Activated CD8-positive, alpha-beta memory T cell treated with anti-CD3 and anti-CD28 coated beads for 36 hours (primary cell): ENCODE data around the gene CPNE7. TPM values are rescaled to one million over a fixed set of nuclear protein-coding genes. Genes with fewer than 3 reads are reported as not detected.

Experiments used
- CTCF ChIA-PET: fragments of 350-600 bp; sonication (Branson Sonifier 250); formaldehyde crosslinking; loops from one replicate; lab custom pipeline; 2021; ENCODE audit warnings: antibody characterized with exemption; lab: Charles Lee
- POLR2A ChIA-PET: fragments of 350-600 bp; sonication (Branson Sonifier 250); formaldehyde crosslinking; loops from one replicate; lab custom pipeline; 2021; ENCODE audit warnings: antibody characterized with exemption; lab: Charles Lee
- total RNA-seq, 2 experiments: library from RNA; stranded (reverse); gene quantifications; one replicate each; pipeline ENCODE4 v1.2.3, GENCODE V29; 2021

Gene CPNE7
- total RNA-seq, 2 experiments from 2014 or later: 5.6 to 7.0 TPM

- ChIA-PET CTCF (no interaction called here), POLR2A (no interaction called here)
These were observed 28.3 kb upstream of the CPNE7 start for GRCh38 chr16:89547291-89547690.

GRCh38 chr16:89547860-89548259 lies 27.7 kb upstream of the CPNE7 start:
- ChIA-PET POLR2A (no interaction called here), CTCF (no interaction called here)

DNA sequence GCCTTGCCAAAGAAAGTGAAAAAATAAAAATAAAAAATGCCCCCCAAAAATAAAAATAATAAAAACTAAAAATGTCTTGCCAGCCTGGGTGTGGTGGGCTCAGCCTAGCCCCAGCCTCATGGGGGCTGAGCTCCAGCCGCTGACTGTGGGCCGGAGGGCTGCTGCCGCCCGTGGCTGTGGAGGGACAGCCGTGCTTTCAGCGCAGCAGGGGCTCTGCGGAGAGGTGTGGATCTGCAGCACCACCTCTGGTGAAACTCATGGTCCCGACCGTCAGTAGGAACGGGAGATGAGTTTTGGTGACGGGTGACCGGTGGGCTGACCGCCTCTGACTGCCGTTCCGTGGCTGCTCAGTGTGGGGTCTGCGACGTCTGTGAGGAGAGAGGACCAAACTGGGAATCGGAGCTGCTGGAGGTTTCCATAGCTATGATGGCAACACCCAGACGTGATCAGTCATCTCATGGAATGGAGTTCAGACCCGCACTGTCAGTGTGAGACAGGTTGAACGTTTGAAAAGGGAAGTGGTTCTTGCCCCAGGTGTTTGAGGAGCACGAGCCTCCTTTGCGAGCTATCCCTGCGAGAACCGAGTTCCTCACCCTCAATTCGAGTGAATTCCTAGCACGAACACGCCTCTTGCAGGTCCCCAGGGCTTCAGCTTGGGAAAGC lies 27.1 kb upstream of the CPNE7 start:
- POLR2A ChIA-PET: no interaction called here
- CTCF ChIA-PET: interaction anchor here (1.5 kb wide), 1 partner anchor 11 kb away, joined by 5 read pairs; no protein-coding TSS in a partner anchor

DNA sequence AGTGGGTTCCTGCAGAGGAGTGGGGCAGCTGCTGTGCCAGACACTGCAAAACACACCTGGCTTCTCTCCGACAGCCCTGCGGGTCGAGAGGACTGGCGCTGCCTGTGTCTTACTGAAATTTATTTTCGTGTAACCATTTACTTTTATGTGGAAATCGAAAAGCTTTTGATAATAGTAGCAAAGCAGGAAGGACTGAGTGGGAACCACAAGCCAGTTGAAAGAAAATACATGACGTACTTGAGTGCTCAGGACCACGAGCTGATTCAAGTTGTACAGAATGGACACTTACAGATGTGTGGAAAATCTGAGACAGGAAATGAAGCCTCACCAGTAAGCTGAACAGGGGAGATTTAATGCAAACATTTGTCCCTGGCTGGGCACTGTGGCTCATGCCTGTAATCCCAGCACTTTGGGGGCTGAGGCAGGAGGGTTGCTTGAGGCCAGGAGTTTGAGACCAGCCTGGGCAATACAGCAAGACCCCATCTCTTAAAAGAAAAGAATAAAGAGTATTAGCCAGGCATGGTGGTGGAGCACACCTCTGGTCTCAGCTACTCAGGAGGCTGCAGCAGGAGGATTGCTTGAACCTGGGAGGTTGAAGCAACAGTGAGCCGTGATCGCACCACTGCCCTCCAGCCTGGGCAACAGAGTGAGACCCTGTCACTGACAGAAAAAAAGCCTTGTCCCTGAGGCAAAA lies 26.4 kb upstream of the CPNE7 start:
- CTCF ChIA-PET: interaction anchor here (0.8 to 1.5 kb wide), 3 partner anchors 9 to 25 kb away, joined by 3 to 5 read pairs (median 3); no protein-coding TSS in a partner anchor
- POLR2A ChIA-PET: no interaction called here

DNA sequence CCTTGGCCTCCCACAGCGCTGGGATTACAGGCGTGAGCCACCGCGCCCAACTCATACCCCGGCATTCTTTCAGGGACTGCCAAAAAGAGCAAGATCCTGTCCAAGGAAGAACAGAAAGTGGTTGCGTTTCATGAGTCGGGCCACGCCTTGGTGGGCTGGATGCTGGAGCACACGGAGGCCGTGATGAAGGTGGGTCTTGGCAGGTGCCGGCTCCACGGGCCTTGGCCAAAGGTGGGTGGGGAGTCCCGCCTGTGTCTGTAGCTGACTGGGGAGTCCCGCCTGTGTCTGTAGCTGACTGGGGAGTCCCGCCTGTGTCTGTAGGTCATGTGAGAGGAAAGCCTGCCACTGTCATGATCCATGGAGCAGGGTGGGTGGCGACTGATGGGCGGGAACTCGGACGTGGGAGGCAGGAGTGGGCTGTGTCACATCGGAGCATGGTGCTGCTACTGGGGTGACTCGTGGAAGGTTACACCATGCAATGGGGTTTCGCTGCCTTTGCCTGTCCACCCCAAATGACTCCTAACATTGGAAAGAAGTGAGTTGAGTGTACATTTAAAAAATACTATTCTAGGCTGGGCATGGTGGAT lies 25.0 kb upstream of the CPNE7 start:
- CTCF ChIA-PET: no interaction called here
- POLR2A ChIA-PET: interaction anchor here (0.6 kb wide), 1 partner anchor 9 kb away, joined by 3 read pairs; no protein-coding TSS in a partner anchor

DNA sequence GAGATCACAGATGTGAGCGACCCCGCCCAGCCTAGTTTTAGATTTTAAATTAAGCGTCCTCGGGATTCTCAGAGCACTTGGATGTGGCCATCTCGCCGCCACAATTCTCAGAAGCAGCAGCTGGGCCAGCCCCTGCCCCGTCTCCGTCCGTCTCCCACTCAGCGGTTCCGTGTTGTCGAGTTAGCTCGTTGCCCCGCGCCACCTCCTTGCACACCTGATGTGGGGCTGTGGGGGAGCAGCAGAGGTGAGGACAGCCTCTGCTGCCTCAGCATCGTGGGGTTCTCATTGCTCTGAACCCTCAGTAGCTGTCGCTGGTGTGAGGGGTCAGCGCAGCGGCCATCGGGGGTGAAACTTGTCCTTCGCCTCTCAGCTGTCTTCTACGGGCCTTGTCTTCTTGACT lies 23.2 kb upstream of the CPNE7 start:
- ChIA-PET CTCF (no interaction called here), POLR2A (no interaction called here)

- ChIA-PET POLR2A (no interaction called here), CTCF (no interaction called here)
These were observed 22.6 kb upstream of the CPNE7 start for GRCh38 chr16:89552913-89553312.

DNA sequence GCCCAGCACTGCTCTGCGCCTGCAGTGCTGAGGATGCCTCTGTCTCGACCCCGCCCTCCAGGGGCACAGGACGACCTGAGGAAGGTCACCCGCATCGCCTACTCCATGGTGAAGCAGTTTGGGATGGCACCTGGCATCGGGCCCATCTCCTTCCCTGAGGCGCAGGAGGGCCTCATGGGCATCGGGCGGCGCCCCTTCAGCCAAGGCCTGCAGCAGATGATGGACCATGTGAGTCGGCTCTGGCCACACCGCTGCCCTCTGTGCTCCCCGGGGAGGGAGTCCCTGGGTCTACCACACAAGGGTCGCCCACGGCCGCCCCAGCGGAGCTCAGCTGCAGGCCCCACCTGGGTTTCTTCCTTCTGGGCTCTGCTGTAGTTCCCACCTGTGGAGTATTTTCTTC lies 21.8 kb upstream of the CPNE7 start:
- CTCF ChIA-PET: no interaction called here
- POLR2A ChIA-PET: no interaction called here

- CTCF ChIA-PET: no interaction called here
These were observed 21.2 kb upstream of the CPNE7 start for GRCh38 chr16:89554343-89554742.

DNA sequence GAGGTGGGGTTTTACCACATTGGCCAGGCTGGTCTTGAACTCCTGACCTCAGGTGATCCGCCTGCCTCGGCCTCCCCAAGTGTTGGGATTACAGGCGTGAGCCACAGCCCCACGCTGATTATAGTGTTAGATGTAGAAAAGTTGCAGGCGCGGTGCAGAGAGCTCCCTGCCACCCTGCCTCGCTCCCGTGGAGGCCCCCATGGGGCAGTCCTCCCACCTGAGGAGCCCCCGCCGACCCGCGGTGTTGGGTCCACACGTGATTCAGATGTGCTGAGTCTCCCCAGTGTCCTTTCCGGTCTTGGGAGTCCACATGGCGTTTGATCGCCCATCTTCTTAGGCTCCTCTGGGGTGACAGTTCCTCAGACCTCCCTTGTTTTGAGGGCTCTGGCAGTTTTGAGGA lies 20.3 kb upstream of the CPNE7 start:
- ChIA-PET CTCF (interaction anchor here (1.0 kb wide), 1 partner anchor 10 kb away, joined by 3 read pairs; no protein-coding TSS in a partner anchor), POLR2A (interaction anchor here (0.6 kb wide), 1 partner anchor 128 kb away, joined by 3 read pairs; no protein-coding TSS in a partner anchor)

More at GRCh38 chr16:89554343-89554742, 21.2 kb upstream of the CPNE7 start:
- POLR2A ChIA-PET: interaction anchor here (0.7 kb wide), 1 partner anchor 10 kb away, joined by 7 read pairs; no protein-coding TSS in a partner anchor

DNA sequence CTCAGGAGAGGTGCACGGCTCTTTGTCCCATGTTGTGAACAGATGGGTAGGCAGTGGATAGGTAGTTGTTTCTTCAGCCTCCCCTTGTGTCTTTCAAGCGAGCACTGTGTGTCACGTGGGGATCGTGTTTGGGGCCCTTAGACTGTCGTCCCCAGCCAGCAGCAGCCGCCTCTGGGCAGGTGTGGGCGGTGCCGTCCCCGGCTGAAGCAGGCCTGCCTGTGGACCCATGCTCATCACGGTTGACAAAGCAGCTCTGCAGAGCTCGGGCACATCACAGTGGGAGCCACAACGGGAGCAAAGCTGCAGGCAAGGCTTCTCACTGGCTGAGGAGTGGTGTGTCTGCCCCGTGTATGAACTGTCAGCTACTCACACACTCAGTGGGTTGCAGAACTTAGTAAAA lies 19.8 kb upstream of the CPNE7 start:
- ChIA-PET CTCF (interaction anchor here (1.0 kb wide), 1 partner anchor 10 kb away, joined by 3 read pairs; no protein-coding TSS in a partner anchor), POLR2A (no interaction called here)

DNA sequence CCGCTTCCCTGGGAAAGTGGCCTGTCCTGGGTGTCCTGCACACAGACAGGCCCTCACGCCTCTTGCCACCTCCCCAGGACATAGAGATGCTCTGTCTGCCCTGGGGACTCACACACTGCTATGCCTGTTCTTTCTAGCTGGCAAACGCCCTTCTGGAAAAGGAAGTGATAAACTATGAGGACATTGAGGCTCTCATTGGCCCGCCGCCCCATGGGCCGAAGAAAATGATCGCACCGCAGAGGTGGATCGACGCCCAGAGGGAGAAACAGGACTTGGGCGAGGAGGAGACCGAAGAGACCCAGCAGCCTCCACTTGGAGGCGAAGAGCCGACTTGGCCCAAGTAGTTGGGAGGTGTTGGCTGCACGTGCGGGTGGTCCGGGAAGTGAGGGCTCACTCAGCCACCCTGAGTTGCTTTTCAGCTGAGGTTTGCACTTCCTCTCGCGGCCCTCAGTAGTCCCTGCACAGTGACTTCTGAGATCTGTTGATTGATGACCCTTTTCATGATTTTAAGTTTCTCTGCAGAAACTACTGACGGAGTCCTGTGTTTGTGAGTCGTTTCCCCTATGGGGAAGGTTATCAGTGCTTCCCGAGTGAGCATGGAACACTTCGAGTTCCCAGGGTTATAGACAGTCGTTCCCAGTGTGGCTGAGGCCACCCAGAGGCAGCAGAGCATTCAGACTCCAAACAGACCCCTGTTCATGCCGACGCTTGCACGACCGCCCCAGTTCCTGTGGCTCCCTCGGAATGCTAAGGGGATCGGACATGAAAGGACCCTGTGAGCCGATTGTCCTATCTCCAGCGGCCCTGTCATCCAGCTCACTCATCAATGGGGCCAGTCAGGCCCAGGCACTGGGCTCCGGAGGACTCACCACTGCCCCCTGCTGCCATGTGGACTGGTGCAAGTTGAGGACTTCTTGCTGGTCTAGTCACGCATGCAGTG lies 18.5 kb upstream of the CPNE7 start:
- POLR2A ChIA-PET: no interaction called here
- CTCF ChIA-PET: interaction anchor here (0.8 to 1.0 kb wide), 2 partner anchors 7 to 242 kb away, joined by 3 read pairs; no protein-coding TSS in a partner anchor

DNA sequence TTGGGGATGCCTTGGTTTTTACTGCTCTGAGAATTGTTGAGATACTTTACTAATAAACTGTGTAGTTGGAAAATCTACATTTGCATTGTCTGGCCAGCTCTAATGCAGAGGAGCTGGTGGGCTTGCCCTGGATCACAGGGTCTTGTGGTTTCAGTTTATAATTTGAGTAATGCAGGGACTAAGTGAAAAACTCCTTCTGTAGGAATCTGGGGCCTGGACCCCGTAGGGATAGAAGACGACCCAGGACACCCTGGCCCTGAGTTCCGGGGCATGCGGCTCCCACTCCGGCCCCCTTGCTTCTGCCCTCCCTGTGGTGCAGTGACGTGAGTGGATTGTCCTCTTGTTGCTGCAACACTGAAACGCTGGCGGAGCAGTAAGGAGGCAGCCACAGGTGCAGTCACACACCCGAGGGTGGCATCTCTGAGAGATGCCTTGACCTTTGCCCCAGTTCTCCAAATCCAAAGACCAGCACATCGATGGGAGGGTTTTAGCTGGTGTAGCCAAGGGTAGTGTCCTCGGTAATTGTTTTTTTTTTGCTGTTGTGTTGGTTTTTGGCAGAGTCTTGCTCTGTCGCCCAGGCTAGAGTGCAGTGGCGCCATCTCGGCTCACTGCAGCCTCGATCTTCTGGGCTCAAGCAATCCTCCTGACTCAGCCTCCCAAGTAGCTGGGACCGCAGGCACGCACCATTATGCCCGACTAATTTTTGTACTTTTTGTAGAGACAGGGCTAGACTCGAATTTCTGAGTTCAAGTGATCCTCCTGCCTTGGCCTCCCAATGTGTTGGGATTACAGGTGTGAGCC lies 17.7 kb upstream of the CPNE7 start:
- CTCF ChIA-PET: interaction anchor here (0.5 to 1.0 kb wide), 3 partner anchors 8 to 243 kb away, joined by 3 read pairs; no protein-coding TSS in a partner anchor
- POLR2A ChIA-PET: no interaction called here

GRCh38 chr16:89560378-89561141 lies 15.0 kb upstream of the CPNE7 start, which contains the start of gene RPL13:
TSS of gene RPL13 (plus strand) at chr16:89560682. CDS start at chr16:89560960, 278 bp downstream.
- ChIA-PET CTCF (no interaction called here), POLR2A (no interaction called here)

DNA sequence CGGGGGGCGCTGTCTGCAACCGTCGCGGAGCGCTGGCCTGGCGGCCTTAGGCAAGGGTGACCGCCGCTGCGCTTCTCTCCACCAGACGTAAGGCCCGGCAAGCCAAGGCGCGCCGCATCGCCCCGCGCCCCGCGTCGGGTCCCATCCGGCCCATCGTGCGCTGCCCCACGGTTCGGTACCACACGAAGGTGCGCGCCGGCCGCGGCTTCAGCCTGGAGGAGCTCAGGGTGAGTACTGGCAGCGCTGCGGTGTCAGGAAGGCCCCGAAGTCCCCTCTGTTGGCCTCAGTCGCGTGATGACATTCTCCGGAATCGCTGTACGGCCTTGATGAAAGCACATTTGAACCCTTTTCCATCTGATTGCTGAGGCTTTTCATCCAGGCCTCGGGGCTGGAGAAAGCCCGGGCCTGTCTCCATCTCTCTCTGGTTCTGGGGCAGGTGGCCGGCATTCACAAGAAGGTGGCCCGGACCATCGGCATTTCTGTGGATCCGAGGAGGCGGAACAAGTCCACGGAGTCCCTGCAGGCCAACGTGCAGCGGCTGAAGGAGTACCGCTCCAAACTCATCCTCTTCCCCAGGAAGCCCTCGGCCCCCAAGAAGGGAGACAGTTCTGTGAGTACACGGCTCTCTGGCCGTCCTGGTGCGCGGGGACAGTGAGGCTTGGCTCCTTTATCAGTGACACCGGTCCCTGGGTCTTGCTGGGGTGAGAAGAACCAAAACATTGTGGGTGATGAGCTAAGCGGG lies 14.2 kb upstream of the CPNE7 start:
- POLR2A ChIA-PET: interaction anchor here (1.1 to 1.5 kb wide), 2 partner anchors 54 to 73 kb away, joined by 3 to 4 read pairs; partner anchors contain the start of gene SPG7
- CTCF ChIA-PET: no interaction called here

DNA sequence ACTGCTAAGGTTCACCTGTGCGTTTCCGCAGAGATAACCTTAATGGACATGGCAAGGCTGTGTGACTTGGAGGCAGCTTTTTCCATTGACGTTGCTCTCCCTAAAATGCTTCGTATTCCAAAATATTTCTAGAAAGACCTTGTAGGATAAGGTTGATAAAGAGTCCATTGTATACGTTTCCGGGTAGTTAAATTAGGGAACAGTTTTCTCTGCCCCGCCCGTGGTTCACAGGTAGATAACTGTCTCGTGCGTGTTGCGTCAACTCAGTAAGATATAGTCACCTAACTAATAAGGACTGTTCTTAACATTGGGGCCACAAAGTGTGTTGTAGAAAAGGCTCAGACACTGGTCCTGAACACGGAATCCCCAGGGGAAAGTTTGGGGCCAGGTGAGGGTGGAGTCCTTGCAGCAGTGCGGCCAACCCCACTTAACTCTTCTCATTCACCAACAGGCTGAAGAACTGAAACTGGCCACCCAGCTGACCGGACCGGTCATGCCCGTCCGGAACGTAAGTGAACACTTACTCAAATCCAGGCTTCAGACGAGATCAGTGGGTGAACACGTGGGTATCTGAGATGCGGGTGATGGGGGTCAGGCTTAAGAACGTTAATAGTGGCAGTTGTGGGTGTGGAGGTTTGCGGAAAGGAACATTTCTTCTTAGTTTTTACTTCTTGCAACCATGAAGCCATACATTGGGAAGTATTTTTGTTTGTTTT lies 13.5 kb upstream of the CPNE7 start:
- CTCF ChIA-PET: no interaction called here
- POLR2A ChIA-PET: interaction anchor here (0.8 to 1.5 kb wide), 3 partner anchors 41 to 73 kb away, joined by 3 to 4 read pairs (median 3); partner anchors contain the start of gene SPG7
